IPS DF 6.9 (cell line): ENCODE measurements around the gene SMIM7.

Experiments
- DNase-seq: peaks from one replicate; pipeline ENCODE4 v3.0.0-alpha.2; 2013; ENCODE audit warnings: low read depth, low spot score
- H3K27ac ChIP-seq: one replicate; pipeline ENCODE4 v1.5.1; 2013; ENCODE audit warnings: low read length, control low read depth
- H3K27me3 ChIP-seq: 2 replicates; pipeline ENCODE4 v1.6.1; 2013; ENCODE audit warnings: mild to moderate bottlenecking, low read length; ENCODE audit not compliant: control insufficient read depth, insufficient read depth
- H3K36me3 ChIP-seq: 2 replicates; pipeline ENCODE4 v1.6.1; 2013; ENCODE audit warnings: low read length; ENCODE audit not compliant: control insufficient read depth, insufficient read depth
- H3K4me1 ChIP-seq: 2 replicates; pipeline ENCODE4 v1.6.1; 2013; ENCODE audit warnings: low read length; ENCODE audit not compliant: control insufficient read depth, insufficient read depth
- H3K4me3 ChIP-seq: 2 replicates; pipeline ENCODE4 v1.5.1; 2013; ENCODE audit warnings: mild to moderate bottlenecking, low read length
- H3K9me3 ChIP-seq: 2 replicates; pipeline ENCODE4 v1.6.1; 2013; ENCODE audit warnings: low read length, inconsistent platforms; ENCODE audit not compliant: control insufficient read depth, insufficient read depth
- WGBS: extraction: QIAGEN DNeasy Blood & Tissue Kit; methylation state at CpG from one replicate; pipeline ENCODE4 v1.1.7; 2013; ENCODE audit warnings: mixed read lengths, missing lambda C conversion rate; ENCODE audit not compliant: insufficient read length, insufficient coverage; 5-methylcytosine and 5-hydroxymethylcytosine counted together

SMIM7 gene

GRCh38 chr19:16624236-16624635 is 35.7 kb downstream of the SMIM7 start:
- H3K36me3 ChIP-seq: 0 out of 2 replicates have a peak, but pooled peaks cover 3% of the 10 kb centered on the region
- no peak overlapping the region for H3K27ac ChIP-seq
- H3K9me3 ChIP-seq: no peaks in the 10 kb centered on the region
- H3K4me3 ChIP-seq: no peak overlapping the region
- no peak for DNase-seq
- H3K4me1 ChIP-seq: no peaks in the 10 kb centered on the region; the same call in 1 of the 2 replicates
- no peaks in the 10 kb centered on the region for H3K27me3 ChIP-seq
- no CpG with 5 or more reads among the region's 10 CpGs for WGBS

- Histone ChIP-seq H3K36me3 (0 out of 2 replicates have a peak, but pooled peaks cover 3% of the 10 kb centered on the region), H3K4me3 (no peak overlapping the region), H3K27ac (no peak overlapping the region), H3K4me1 (no peaks in the 10 kb centered on the region; the same call in 1 of the 2 replicates), H3K27me3 (no peaks in the 10 kb centered on the region), H3K9me3 (no peaks in the 10 kb centered on the region)
- no peak for DNase-seq
- WGBS: no CpG with 5 or more reads among the region's 6 CpGs
Measured at GRCh38 chr19:16623576-16623975, 36.4 kb downstream of the SMIM7 start.

- H3K36me3 ChIP-seq: 0 out of 2 replicates have a peak, but pooled peaks cover 3% of the 10 kb centered on the region
- no peaks in the 10 kb centered on the region for H3K27me3 ChIP-seq
- H3K4me1 ChIP-seq: no peaks in the 10 kb centered on the region; the same call in 1 of the 2 replicates
- WGBS: no CpG with 5 or more reads among the region's 2 CpGs
- no peak overlapping the region for H3K4me3 ChIP-seq
- no peak overlapping the region for H3K27ac ChIP-seq
- no peaks in the 10 kb centered on the region for H3K9me3 ChIP-seq
- no peak for DNase-seq
Measured at GRCh38 chr19:16623066-16623465, 36.9 kb downstream of the SMIM7 start.

GRCh38 chr19:16621165-16621800 is 38.7 kb downstream of the SMIM7 start:
- WGBS: no CpG with 5 or more reads among the region's 7 CpGs

GRCh38 chr19:16620584-16620983 is 39.4 kb downstream of the SMIM7 start:
- H3K4me1 ChIP-seq: peaks cover 1% of the 10 kb centered on the region; the same call in 1 of the 2 replicates
- H3K4me3 ChIP-seq: no peak overlapping the region
- DNase-seq: no peak
- WGBS: no CpG with 5 or more reads among the region's 3 CpGs
- H3K36me3 ChIP-seq: 0 out of 2 replicates have a peak, but pooled peaks cover 3% of the 10 kb centered on the region
- H3K9me3 ChIP-seq: no peaks in the 10 kb centered on the region
- H3K27ac ChIP-seq: no peak overlapping the region
- no peaks in the 10 kb centered on the region for H3K27me3 ChIP-seq

More at GRCh38 chr19:16621165-16621800, 38.7 kb downstream of the SMIM7 start:
- H3K27me3 ChIP-seq: no peaks in the 10 kb centered on the region
- H3K36me3 ChIP-seq: 0 out of 2 replicates have a peak, but pooled peaks cover 3% of the 10 kb centered on the region
- H3K9me3 ChIP-seq: no peaks in the 10 kb centered on the region
- H3K4me3 ChIP-seq: no peak overlapping the region
- H3K27ac ChIP-seq: no peak overlapping the region
- peaks cover 1% of the 10 kb centered on the region; the same call in 1 of the 2 replicates for H3K4me1 ChIP-seq
- no peak for DNase-seq

GRCh38 chr19:16620018-16620417 is 39.9 kb downstream of the SMIM7 start:
- DNase-seq: no peak
- Histone ChIP-seq H3K27me3 (no peaks in the 10 kb centered on the region), H3K9me3 (no peaks in the 10 kb centered on the region), H3K36me3 (0 out of 2 replicates have a peak, but pooled peaks cover 3% of the 10 kb centered on the region), H3K27ac (no peak overlapping the region), H3K4me3 (no peak overlapping the region; the same call in 1 of the 2 replicates), H3K4me1 (peaks cover 1% of the 10 kb centered on the region; the same call in 1 of the 2 replicates)
- no CpG with 5 or more reads among the region's 5 CpGs for WGBS

- Histone ChIP-seq H3K9me3 (no peaks in the 10 kb centered on the region), H3K27me3 (no peaks in the 10 kb centered on the region), H3K36me3 (0 out of 2 replicates have a peak, but pooled peaks cover 3% of the 10 kb centered on the region), H3K4me3 (no peak overlapping the region), H3K4me1 (peaks cover 1% of the 10 kb centered on the region; the same call in 1 of the 2 replicates), H3K27ac (no peak overlapping the region)
- DNase-seq: no peak
- WGBS: no CpG with 5 or more reads among the region's 7 CpGs
Measured at GRCh38 chr19:16619457-16619856, 40.5 kb downstream of the SMIM7 start.

- no peak overlapping the region for H3K27ac ChIP-seq
- no peaks in the 10 kb centered on the region for H3K27me3 ChIP-seq
- no CpG with 5 or more reads among the region's 7 CpGs for WGBS
- no peak for DNase-seq
- no peak overlapping the region for H3K4me3 ChIP-seq
- H3K9me3 ChIP-seq: no peaks in the 10 kb centered on the region
- peaks cover 1% of the 10 kb centered on the region; the same call in 1 of the 2 replicates for H3K4me1 ChIP-seq
- H3K36me3 ChIP-seq: no peaks in the 10 kb centered on the region
Measured at GRCh38 chr19:16618248-16618647, 41.7 kb downstream of the SMIM7 start.

- no peak for DNase-seq
- no peaks in the 10 kb centered on the region for H3K27me3 ChIP-seq
- H3K4me1 ChIP-seq: peaks cover 1% of the 10 kb centered on the region; the same call in 1 of the 2 replicates
- no peaks in the 10 kb centered on the region for H3K36me3 ChIP-seq
- H3K9me3 ChIP-seq: no peaks in the 10 kb centered on the region
- H3K4me3 ChIP-seq: no peak overlapping the region
- WGBS: no CpG with 5 or more reads among the region's 1 CpG
- no peak overlapping the region for H3K27ac ChIP-seq
Measured at GRCh38 chr19:16615808-16616207, 44.1 kb downstream of the SMIM7 start.

GRCh38 chr19:16614941-16615340 is 45.0 kb downstream of the SMIM7 start:
- Histone ChIP-seq H3K27me3 (no peaks in the 10 kb centered on the region), H3K4me3 (no peak overlapping the region)
- WGBS: no CpG with 5 or more reads among the region's 2 CpGs

More at GRCh38 chr19:16614941-16615340, 45.0 kb downstream of the SMIM7 start:
- H3K36me3 ChIP-seq: no peaks in the 10 kb centered on the region
- H3K9me3 ChIP-seq: no peaks in the 10 kb centered on the region
- peaks cover 1% of the 10 kb centered on the region; the same call in 1 of the 2 replicates for H3K4me1 ChIP-seq
- no peak for DNase-seq
- no peak overlapping the region for H3K27ac ChIP-seq
